GM12865 (cell line): ENCODE results near the gene ZNF236.
A peak's percentile ranks its signal among the peaks of the same experiment; 100 is the strongest.

Experiments used
- DNase-seq: peaks from one replicate; pipeline ENCODE4 v3.0.0; 2010; ENCODE audit warnings: low read depth
- H3K4me3 ChIP-seq: 2 replicates; pipeline ENCODE4 v1.5.1; 2011; ENCODE audit warnings: mild to moderate bottlenecking, low read depth, low read length, control low read depth
- TF ChIP-seq, protein P1 (sequence below): IDR thresholded peaks from 2 replicates; pipeline ENCODE4 v1.5.1; 2011; ENCODE audit warnings: low read length, control low read depth, low read depth, inconsistent platforms; ENCODE audit not compliant: insufficient read depth; ENCODE audit errors: missing control alignments

ZNF236 gene

DNA sequence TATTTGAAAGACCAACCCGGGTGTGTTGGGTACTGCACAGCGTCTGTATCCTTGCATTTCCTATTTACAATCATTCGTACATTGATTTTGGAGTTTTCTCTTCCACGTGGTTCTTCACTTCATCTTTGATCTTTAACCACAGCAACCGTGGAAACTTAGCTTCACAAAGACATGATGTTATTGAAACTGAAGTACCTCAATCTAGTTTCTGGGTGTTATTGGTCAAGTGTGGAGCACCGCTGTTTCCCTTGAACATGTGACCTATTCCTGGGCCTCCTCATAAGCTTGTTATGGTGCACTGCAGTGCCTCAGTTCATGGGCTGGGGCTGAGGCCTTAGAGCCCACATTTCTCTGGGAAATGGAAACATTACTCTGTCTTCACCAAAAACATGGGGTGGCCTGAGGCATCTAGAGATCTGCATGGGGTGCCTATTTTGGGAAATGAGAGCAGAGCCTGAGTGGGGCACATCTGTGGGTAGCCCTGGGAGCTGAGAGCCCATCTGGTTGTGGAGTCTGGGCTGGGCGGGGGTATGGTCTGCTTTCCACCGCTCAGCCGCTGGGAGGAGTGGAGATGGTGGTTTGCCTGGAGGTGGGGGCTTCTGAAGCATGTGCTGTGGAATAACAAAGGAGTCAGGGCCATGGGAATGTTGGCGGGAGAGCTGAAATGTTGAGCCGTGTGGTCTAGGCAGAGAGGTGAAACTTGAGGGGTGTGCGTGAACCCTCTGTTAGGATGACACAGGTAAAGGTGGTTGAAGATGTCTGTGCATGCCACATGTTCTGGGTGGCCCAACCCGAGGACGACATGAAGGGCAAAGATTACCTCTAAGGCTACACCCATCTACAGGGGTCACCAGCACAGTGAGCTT, 37.4 kb downstream of the ZNF236 start:
- H3K4me3 ChIP-seq = no peak overlapping the region
- peak; percentile 69 for DNase-seq
- TF ChIP-seq, protein P1, sequence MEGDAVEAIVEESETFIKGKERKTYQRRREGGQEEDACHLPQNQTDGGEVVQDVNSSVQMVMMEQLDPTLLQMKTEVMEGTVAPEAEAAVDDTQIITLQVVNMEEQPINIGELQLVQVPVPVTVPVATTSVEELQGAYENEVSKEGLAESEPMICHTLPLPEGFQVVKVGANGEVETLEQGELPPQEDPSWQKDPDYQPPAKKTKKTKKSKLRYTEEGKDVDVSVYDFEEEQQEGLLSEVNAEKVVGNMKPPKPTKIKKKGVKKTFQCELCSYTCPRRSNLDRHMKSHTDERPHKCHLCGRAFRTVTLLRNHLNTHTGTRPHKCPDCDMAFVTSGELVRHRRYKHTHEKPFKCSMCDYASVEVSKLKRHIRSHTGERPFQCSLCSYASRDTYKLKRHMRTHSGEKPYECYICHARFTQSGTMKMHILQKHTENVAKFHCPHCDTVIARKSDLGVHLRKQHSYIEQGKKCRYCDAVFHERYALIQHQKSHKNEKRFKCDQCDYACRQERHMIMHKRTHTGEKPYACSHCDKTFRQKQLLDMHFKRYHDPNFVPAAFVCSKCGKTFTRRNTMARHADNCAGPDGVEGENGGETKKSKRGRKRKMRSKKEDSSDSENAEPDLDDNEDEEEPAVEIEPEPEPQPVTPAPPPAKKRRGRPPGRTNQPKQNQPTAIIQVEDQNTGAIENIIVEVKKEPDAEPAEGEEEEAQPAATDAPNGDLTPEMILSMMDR = no peak

- no peak for DNase-seq
- TF ChIP-seq, protein P1 = no peak
- no peak overlapping the region for H3K4me3 ChIP-seq
Observed at GRCh38 chr18:76860411-76860810, 38.1 kb downstream of the ZNF236 start.

- TF ChIP-seq, protein P1 = no peak
- DNase-seq = no peak
- H3K4me3 ChIP-seq = no peak overlapping the region
Observed at GRCh38 chr18:76866666-76867065, 44.3 kb downstream of the ZNF236 start.

DNA sequence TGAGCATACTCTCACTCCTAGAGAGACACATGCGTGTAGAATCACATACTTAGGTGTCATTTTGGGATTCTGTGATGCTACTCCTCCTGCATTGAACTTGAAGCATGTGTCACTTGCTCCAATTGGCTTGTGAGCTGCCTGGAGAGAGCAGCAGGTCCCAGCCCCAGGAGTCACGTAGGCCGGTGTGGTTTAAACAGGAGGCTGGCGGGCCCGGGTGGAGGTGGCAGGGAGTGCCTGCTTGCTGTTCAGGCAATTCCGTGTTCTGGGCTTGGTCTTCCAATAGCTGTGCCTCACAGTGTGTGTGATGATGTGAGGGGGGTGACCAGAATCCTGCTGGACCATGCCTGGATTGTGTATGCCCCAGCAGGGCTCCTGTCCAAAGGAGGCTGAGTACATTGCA, 51.0 kb downstream of the ZNF236 start:
- no peak overlapping the region for H3K4me3 ChIP-seq
- TF ChIP-seq, protein P1 = no peak

DNA sequence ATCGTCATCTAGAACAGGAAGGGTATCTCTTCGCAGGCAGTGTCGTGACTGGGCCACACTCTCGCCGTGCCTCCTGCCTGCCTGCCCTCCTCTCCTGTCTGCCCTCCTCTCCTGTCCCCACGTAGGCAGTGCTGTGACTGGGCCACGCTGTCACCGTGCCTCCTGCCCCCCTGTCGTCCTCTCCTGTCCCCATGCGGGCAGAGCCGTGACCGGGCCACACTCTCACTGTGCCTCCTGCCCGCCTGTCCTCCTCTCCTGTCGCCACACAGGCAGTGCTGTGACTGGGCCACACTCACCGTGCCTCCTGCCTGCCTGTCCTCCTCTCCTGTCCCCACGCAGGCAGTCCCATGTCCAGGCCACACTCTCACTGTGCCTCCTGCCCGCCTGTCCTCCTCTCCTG, 51.4 kb downstream of the ZNF236 start:
- DNase-seq = no peak
- H3K4me3 ChIP-seq = no peak overlapping the region

More for the DNA sequence above, 51.0 kb downstream of the ZNF236 start:
- DNase-seq = no peak

DNA sequence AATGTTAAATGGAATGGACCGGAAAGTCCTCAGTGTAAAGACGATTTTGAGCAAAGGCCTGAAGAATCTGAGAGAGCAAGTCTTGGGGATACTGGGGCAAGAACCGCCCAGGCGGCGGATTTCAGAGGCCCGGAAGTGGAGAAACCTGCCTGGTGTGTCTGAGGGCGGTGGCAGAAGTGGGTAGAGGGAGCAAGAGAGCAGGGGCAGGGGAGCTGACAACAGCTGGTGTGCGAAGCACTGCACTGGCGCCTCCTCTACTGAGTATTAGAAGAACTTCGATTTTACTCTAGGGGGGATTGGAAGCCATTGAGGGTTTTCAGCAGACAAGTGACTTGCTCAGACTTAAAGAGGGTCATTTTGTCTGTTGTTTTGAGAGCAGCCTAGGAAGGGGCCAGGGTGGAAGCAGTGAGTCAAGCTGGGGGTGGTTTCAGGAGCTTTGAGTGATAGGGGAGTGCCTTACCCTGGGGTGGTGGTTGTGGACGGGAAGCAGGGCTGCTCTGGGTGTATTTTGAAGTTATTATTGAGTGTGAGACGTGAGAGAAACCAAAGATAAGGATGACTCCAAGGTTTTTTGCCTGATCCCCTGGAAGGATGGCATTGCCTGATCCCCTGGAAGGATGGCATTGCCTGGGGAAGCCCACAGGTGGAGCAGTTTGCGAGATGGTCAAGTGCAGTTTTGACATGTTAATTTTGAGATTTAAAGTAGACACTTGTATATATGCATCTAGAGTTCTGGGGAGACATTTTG, 52.5 kb downstream of the ZNF236 start:
- no peak for DNase-seq
- TF ChIP-seq, protein P1 = no peak
- H3K4me3 ChIP-seq = no peak overlapping the region

More for the DNA sequence above, 51.4 kb downstream of the ZNF236 start:
- TF ChIP-seq, protein P1 = no peak
